Osteocyte (in vitro differentiated cells): ENCODE results near the gene TAP1. TPM values are rescaled to one million over a fixed set of nuclear protein-coding genes. Genes with fewer than 3 reads are reported as not detected.

ENCODE experiments used
- DNase-seq: peaks from one replicate; pipeline ENCODE4 v3.0.0; 2021; ENCODE audit warnings: mixed read lengths; ENCODE audit not compliant: unreplicated experiment; ENCODE audit errors: extremely low spot score
- H3K27ac Mint-ChIP-seq: one replicate; pipeline ENCODE4 v1.8.0; 2021; ENCODE audit warnings: mild to moderate bottlenecking, mixed read lengths; ENCODE audit not compliant: unreplicated experiment
- H3K27me3 Mint-ChIP-seq: one replicate; pipeline ENCODE4 v1.8.0; 2021; ENCODE audit warnings: mixed read lengths; ENCODE audit not compliant: unreplicated experiment
- H3K36me3 Mint-ChIP-seq: one replicate; pipeline ENCODE4 v1.8.0; 2021; ENCODE audit warnings: mixed read lengths; ENCODE audit not compliant: unreplicated experiment
- H3K4me1 Mint-ChIP-seq: one replicate; pipeline ENCODE4 v1.8.0; 2021; ENCODE audit warnings: mixed read lengths; ENCODE audit not compliant: unreplicated experiment
- H3K4me3 Mint-ChIP-seq: one replicate; pipeline ENCODE4 v1.8.0; 2021; ENCODE audit warnings: mild to moderate bottlenecking, moderate library complexity, mixed read lengths; ENCODE audit not compliant: unreplicated experiment
- H3K9me3 Mint-ChIP-seq: one replicate; pipeline ENCODE4 v1.8.0; 2021; ENCODE audit warnings: mixed read lengths; ENCODE audit not compliant: unreplicated experiment
- CTCF ChIP-seq: fragments of 200-600 bp; sonication (generic); IDR thresholded peaks from 2 replicates; pipeline ENCODE4 v1.5.0; 2021; ENCODE audit warnings: antibody characterized with exemption, mild to moderate bottlenecking, moderate library complexity
- total RNA-seq: library from RNA; stranded (reverse); gene quantifications from 2 replicates; pipeline ENCODE4 v1.2.1, GENCODE V29; 2021

The TAP1 gene
- total RNA-seq, 1 donor from 2014 or later: 33.2 TPM

GRCh38 chr6:32835167-32835893 lies 18.2 kb downstream of the TAP1 start:
- no peak overlapping the region for H3K4me3 Mint-ChIP-seq
- DNase-seq: no peak
- H3K9me3 Mint-ChIP-seq: no peaks in the 10 kb centered on the region
- H3K36me3 Mint-ChIP-seq: peaks cover 28% of the 10 kb centered on the region
- no peaks in the 10 kb centered on the region for H3K27me3 Mint-ChIP-seq
- H3K27ac Mint-ChIP-seq: no peak overlapping the region
- peaks cover 12% of the 10 kb centered on the region for H3K4me1 Mint-ChIP-seq
- TF ChIP-seq CTCF: no peak

- H3K27me3 Mint-ChIP-seq: no peaks in the 10 kb centered on the region
- no peak overlapping the region for H3K4me3 Mint-ChIP-seq
- TF ChIP-seq CTCF: no peak
- H3K36me3 Mint-ChIP-seq: peaks cover 29% of the 10 kb centered on the region
- peaks cover 10% of the 10 kb centered on the region for H3K4me1 Mint-ChIP-seq
- no peaks in the 10 kb centered on the region for H3K9me3 Mint-ChIP-seq
- no peak for DNase-seq
- no peak overlapping the region for H3K27ac Mint-ChIP-seq
Observed at GRCh38 chr6:32833664-32834063, 19.8 kb downstream of the TAP1 start.

- Mint-ChIP-seq H3K4me3 (no peak overlapping the region), H3K4me1 (peaks cover 8% of the 10 kb centered on the region), H3K36me3 (peaks cover 29% of the 10 kb centered on the region), H3K27me3 (no peaks in the 10 kb centered on the region), H3K27ac (no peak overlapping the region), H3K9me3 (no peaks in the 10 kb centered on the region)
- TF ChIP-seq CTCF: no peak
- DNase-seq: no peak
Observed at GRCh38 chr6:32832535-32832934, 21.0 kb downstream of the TAP1 start.

- DNase-seq: no peak
- no peaks in the 10 kb centered on the region for H3K9me3 Mint-ChIP-seq
- H3K4me3 Mint-ChIP-seq: no peak overlapping the region
- H3K36me3 Mint-ChIP-seq: peaks cover 27% of the 10 kb centered on the region
- no peaks in the 10 kb centered on the region for H3K27me3 Mint-ChIP-seq
- no peak overlapping the region for H3K27ac Mint-ChIP-seq
- no peak for TF ChIP-seq CTCF
- H3K4me1 Mint-ChIP-seq: no peaks in the 10 kb centered on the region
Observed at GRCh38 chr6:32830936-32831335, 22.6 kb downstream of the TAP1 start.

GRCh38 chr6:32830017-32830416 lies 23.5 kb downstream of the TAP1 start:
- H3K4me3 Mint-ChIP-seq: no peak overlapping the region
- no peak for DNase-seq
- peaks cover 22% of the 10 kb centered on the region for H3K36me3 Mint-ChIP-seq
- H3K9me3 Mint-ChIP-seq: no peaks in the 10 kb centered on the region
- no peak for TF ChIP-seq CTCF
- no peak overlapping the region for H3K27ac Mint-ChIP-seq
- no peaks in the 10 kb centered on the region for H3K4me1 Mint-ChIP-seq
- H3K27me3 Mint-ChIP-seq: no peaks in the 10 kb centered on the region
